AG08396 (cell line): Measurements from ENCODE around the gene TNP1.

Source experiments
- DNase-seq: peaks from one replicate; pipeline ENCODE4 v3.0.0; 2012; ENCODE audit warnings: low spot score, mixed read lengths

TNP1 gene

GRCh38 chr2:216839688-216840087 lies 20.2 kb downstream of the TNP1 start:
- no peak for DNase-seq

GRCh38 chr2:216838151-216838550 lies 21.7 kb downstream of the TNP1 start:
- DNase-seq, result peak; percentile 12

- DNase-seq, result no peak
Observed at GRCh38 chr2:216837740-216838139, 22.1 kb downstream of the TNP1 start.

- DNase-seq, result no peak
Observed at GRCh38 chr2:216833061-216833460, 26.8 kb downstream of the TNP1 start.

- no peak for DNase-seq
Observed at GRCh38 chr2:216830346-216830745, 29.5 kb downstream of the TNP1 start.

GRCh38 chr2:216829533-216829932 lies 30.3 kb downstream of the TNP1 start:
- peak; percentile 35 for DNase-seq

GRCh38 chr2:216827073-216827720 lies 32.7 kb downstream of the TNP1 start:
- no peak for DNase-seq

- no peak for DNase-seq
Observed at GRCh38 chr2:216822470-216822869, 37.4 kb downstream of the TNP1 start.

- no peak for DNase-seq
Observed at GRCh38 chr2:216820709-216821108, 39.2 kb downstream of the TNP1 start.

- no peak for DNase-seq
Observed at GRCh38 chr2:216819766-216820165, 40.1 kb downstream of the TNP1 start.

GRCh38 chr2:216819055-216819454 lies 40.8 kb downstream of the TNP1 start:
- DNase-seq, result no peak

GRCh38 chr2:216810399-216811160 lies 49.3 kb downstream of the TNP1 start:
- no peak for DNase-seq
